RWPE1 (cell line): Measurements from ENCODE around the gene PDK1.

Experiments used
- CTCF ChIA-PET: fragments of 350-600 bp; sonication (Branson Sonifier 250); formaldehyde crosslinking; extraction: SDS; loops from one replicate; lab custom pipeline; 2021; lab: Yijun Ruan, JAX
- POLR2A ChIA-PET: fragments of 400-600 bp; formaldehyde crosslinking; extraction: SDS; loops from one replicate; lab custom pipeline; 2020; ENCODE audit warnings: antibody characterized with exemption; ENCODE audit not compliant: low non-redundant PET; lab: Yijun Ruan, JAX
- DNase-seq: peaks from one replicate; pipeline ENCODE4 v3.0.0; 2012; ENCODE audit warnings: low spot score
- H3K27ac ChIP-seq: fragments of 450-650 bp; 2 replicates; pipeline ENCODE4 v1.5.1; 2017
- CTCF ChIP-seq: fragments of 450-650 bp; conservative IDR thresholded peaks from 2 replicates; pipeline ENCODE4 v1.5.1; 2017; ENCODE audit warnings: low read depth, mild to moderate bottlenecking

The PDK1 gene

DNA sequence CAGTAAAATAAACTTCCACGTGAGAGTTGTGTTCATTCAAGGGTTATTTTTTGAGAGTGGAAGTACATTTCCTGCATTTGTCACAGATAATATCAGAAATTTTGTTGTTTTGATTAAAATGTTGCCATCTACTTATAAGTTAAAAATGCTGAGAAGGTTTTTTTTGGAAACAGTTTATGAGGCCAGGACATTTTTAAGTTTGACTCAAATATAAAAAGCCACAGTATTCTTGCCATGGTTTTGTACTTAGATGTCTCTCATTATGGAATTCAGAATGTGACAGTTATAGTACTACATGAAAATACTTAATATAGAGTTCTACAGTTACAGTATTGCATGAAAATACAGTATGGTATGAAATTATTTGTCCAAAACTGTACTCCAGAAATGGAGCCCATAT is 44.1 kb downstream of the PDK1 start:
- DNase-seq, result no peak
- CTCF ChIA-PET, result no interaction called here
- H3K27ac ChIP-seq, result no peak overlapping the region
- POLR2A ChIA-PET, result no interaction called here
- no peak for TF ChIP-seq CTCF

DNA sequence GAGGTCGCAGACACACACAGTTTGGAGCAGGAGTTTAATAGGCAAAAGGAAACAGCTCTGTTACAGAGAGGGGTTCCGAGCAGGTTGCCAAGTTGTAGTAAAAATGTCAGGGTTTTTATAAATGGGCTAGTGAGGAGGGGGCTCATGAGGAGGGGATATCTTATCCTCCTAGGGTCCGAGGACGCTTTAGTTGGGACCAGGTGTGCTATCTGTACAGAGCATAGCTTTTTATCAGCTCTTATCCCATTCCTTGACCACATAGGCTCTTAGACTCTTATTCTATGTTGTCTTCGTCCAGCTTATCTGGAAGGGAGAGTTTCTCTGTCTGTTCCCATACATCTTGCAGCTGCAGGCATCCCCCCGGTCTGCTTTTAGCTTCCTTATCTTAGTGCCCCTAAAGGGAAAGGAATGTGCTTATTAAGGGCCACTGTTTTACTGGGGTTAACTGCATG is 44.7 kb downstream of the PDK1 start:
- ChIA-PET CTCF (no interaction called here), POLR2A (no interaction called here)
- no peak for TF ChIP-seq CTCF
- DNase-seq, result no peak
- H3K27ac ChIP-seq, result no peak overlapping the region

- POLR2A ChIA-PET, result no interaction called here
- H3K27ac ChIP-seq, result no peak overlapping the region
- no peak for DNase-seq
- CTCF ChIA-PET, result no interaction called here
- TF ChIP-seq CTCF, result no peak
Observed at GRCh38 chr2:172606285-172606684, 50.4 kb downstream of the PDK1 start.

DNA sequence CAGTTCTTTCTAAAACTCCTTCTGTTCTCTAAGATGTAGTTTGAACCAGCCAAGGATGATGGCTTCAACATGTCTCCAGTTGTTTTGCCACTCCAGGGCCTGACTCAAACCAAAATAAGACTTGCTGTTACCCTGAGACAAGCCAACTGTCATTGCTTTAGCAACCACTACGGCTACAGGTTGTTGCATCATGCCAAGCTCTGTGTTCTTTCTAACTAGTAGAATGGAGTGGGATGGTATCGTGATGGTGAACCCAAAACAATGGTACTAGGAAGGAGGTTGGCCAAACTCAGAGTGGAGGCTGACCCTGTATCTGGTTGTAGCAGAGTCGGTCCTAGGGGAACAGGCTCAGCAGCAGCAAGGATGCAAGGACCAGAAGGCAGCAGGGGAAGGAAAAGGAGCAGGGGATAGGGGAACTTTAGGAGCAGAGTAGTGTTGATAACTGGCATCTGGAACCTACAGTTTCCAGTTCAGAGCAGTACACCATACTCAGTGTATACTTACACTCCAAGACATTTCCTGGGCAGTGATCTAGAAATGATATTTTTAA is 51.6 kb downstream of the PDK1 start:
- no peak overlapping the region for H3K27ac ChIP-seq
- CTCF ChIA-PET, result interaction anchor here (0.6 to 0.7 kb wide), 2 partner anchors 79 to 108 kb away, joined by 4 to 5 read pairs; no protein-coding TSS in a partner anchor
- POLR2A ChIA-PET, result no interaction called here
- DNase-seq, result no peak
- no peak for TF ChIP-seq CTCF

GRCh38 chr2:172609488-172609887 is 53.6 kb downstream of the PDK1 start:
- TF ChIP-seq CTCF, result no peak
- POLR2A ChIA-PET, result no interaction called here
- CTCF ChIA-PET, result no interaction called here
- H3K27ac ChIP-seq, result no peak overlapping the region
- no peak for DNase-seq

- no peak for TF ChIP-seq CTCF
- no peak for DNase-seq
- POLR2A ChIA-PET, result no interaction called here
- H3K27ac ChIP-seq, result no peak overlapping the region
- CTCF ChIA-PET, result interaction anchor here (0.5 to 0.7 kb wide), 3 partner anchors 26 to 1068 kb away, joined by 3 to 5 read pairs (median 3); no protein-coding TSS in a partner anchor
Observed at GRCh38 chr2:172612051-172612450, 56.2 kb downstream of the PDK1 start.
